Left ventricle myocardium inferior (tissue), 1 donor: ENCODE results near the gene ARHGEF19. TPM values are rescaled to one million over a fixed set of nuclear protein-coding genes. Genes with fewer than 3 reads are reported as not detected.

Source experiments
- DNase-seq: peaks from one replicate; pipeline ENCODE4 v3.0.0-alpha.2; 2020
- H3K27ac ChIP-seq: fragments of 200-600 bp; replicated peaks from 2 replicates; pipeline ENCODE4 v1.8.0; 2021
- H3K27me3 ChIP-seq: fragments of 200-600 bp; 2 replicates; pipeline ENCODE4 v1.8.0; 2021; ENCODE audit warnings: low read depth
- H3K36me3 ChIP-seq: fragments of 200-600 bp; 2 replicates; pipeline ENCODE4 v1.8.0; 2021
- H3K4me1 ChIP-seq: fragments of 200-600 bp; 2 replicates; pipeline ENCODE4 v1.8.0; 2021
- H3K4me3 ChIP-seq: fragments of 200-600 bp; 2 replicates; pipeline ENCODE4 v1.8.0; 2021; ENCODE audit warnings: mild to moderate bottlenecking, moderate library complexity
- H3K9me3 ChIP-seq: fragments of 200-600 bp; replicated peaks from 2 replicates; pipeline ENCODE4 v1.8.0; 2021
- intact Hi-C: fragments of 100-400 bp; cut with micrococcal nuclease; formaldehyde crosslinking; loops from one replicate; pipeline ENCODE4 v1.11.0; 2022
- total RNA-seq: library from RNA; stranded (reverse); fragmentation: NEBNext Ultra II Directional; extraction: Animal tissue kit (Norgen Biotek cat#: 25700); gene quantifications from one replicate; pipeline ENCODE4 v1.2.1, GENCODE V29; 2021
- TF ChIP-seq, protein P1 (sequence below): fragments of 200-600 bp; IDR thresholded peaks from 2 replicates; pipeline ENCODE4 v1.8.0; 2021; ENCODE audit warnings: antibody characterized with exemption, mild to moderate bottlenecking, borderline replicate concordance
- donor health status: DM: no; HTN: yes; CAD: no; lungs with severe emphysema.

Gene ARHGEF19
- total RNA-seq, 1 donor from 2014 or later: 2.2 TPM

DNA sequence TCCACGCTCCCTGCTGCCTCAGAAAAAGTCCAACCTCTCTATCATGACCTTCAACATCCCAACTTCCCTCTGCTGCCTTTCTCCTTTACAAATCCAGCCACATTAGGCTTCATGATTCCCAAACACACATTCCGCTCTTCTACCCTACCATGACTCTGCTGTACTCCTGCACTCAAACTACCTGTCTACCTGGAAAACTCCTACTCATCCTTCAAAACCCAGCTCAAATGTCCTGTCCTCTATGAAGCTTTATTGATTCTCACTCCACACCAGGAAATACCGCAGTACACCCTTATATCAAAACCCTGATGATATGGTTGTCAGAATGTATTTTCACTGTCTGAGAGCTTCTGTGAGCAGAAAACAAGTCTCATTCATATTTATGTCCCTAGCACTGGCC, 8.9 kb downstream of the ARHGEF19 start:
- Histone ChIP-seq H3K4me3 (no peak overlapping the region), H3K4me1 (peaks cover 20% of the 10 kb centered on the region), H3K9me3 (no peaks in the 10 kb centered on the region), H3K36me3 (peaks cover 5% of the 10 kb centered on the region), H3K27ac (no peak overlapping the region), H3K27me3 (no peaks in the 10 kb centered on the region)
- DNase-seq: no peak
- intact Hi-C loops: no loop called here
- TF ChIP-seq, protein P1, sequence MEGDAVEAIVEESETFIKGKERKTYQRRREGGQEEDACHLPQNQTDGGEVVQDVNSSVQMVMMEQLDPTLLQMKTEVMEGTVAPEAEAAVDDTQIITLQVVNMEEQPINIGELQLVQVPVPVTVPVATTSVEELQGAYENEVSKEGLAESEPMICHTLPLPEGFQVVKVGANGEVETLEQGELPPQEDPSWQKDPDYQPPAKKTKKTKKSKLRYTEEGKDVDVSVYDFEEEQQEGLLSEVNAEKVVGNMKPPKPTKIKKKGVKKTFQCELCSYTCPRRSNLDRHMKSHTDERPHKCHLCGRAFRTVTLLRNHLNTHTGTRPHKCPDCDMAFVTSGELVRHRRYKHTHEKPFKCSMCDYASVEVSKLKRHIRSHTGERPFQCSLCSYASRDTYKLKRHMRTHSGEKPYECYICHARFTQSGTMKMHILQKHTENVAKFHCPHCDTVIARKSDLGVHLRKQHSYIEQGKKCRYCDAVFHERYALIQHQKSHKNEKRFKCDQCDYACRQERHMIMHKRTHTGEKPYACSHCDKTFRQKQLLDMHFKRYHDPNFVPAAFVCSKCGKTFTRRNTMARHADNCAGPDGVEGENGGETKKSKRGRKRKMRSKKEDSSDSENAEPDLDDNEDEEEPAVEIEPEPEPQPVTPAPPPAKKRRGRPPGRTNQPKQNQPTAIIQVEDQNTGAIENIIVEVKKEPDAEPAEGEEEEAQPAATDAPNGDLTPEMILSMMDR: no peak

DNA sequence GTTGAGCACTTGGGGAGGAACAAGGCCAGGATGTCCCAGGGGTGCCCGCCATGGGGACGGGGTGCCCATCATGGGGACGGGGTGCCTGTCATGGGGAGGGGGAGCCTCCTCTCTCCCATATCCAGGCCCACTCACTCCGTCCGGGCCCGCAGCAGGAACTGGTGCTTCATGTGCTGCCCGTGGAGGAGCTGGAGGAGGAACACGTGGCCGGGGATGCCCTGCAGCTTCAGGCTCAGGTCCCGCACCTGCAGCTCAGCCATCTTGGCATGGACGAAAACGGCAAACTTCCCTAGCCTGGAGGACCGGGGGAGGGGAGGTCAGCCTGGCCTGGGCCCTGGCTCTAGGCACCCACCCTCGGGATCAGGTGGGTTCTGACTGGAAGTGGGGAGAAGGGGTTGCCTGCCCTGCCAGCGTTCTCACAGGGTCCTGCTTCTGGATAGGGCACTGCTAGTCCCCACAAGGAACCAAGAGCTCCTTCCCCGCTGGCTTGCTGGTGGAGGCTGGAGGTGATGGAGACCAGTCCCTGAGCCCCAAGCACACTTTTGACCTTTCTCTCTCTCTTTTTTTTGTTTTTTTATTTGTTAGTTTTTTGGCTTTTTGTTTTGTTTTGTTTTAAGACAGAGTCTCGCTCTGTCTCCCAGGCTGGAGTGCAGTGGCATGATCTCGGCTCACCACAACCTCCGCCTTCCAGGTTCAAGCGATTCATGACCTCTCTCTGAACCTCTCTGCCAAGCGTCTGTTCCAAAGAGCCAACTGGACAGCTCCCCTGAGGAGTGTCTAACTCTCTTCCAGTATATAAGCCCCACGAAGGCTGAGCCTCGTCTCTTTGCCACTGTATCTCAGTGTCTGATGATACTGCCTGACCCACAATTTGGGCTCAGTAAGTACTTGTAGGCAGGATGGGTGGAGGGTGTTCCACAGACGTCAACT, 9.9 kb downstream of the ARHGEF19 start:
- no peak overlapping the region for H3K4me3 ChIP-seq
- no peaks in the 10 kb centered on the region for H3K9me3 ChIP-seq
- H3K27me3 ChIP-seq: no peaks in the 10 kb centered on the region
- no peak overlapping the region for H3K27ac ChIP-seq
- peaks cover 18% of the 10 kb centered on the region for H3K4me1 ChIP-seq
- H3K36me3 ChIP-seq: peaks cover 5% of the 10 kb centered on the region
- TF ChIP-seq, protein P1: no peak
- DNase-seq: no peak
- intact Hi-C loops: no loop called here

DNA sequence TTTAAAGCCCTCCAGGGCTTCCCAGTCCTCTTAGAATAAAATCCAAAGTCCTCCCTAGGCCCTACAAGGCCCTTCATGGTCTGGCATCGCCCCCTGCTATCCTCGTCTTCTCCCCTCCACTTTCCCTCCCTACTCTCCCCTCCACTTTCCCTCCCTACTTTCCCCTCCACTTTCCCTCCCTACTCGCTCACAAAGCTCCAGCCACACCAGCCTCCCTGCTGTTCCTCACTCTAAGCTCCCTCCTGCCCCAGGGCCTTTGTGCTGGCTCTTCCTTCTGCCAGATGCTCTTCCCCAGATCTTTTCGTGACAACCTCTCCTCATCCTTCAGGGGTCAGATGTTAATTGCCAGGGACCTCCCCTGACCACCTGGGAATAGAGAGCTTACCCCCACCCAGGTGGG, 12.8 kb downstream of the ARHGEF19 start:
- Histone ChIP-seq H3K27ac (no peak overlapping the region), H3K9me3 (no peaks in the 10 kb centered on the region), H3K36me3 (peaks cover 5% of the 10 kb centered on the region), H3K4me3 (no peak overlapping the region), H3K27me3 (no peaks in the 10 kb centered on the region), H3K4me1 (no peaks in the 10 kb centered on the region)
- no peak for DNase-seq
- intact Hi-C loops: no loop called here
- TF ChIP-seq, protein P1: no peak

DNA sequence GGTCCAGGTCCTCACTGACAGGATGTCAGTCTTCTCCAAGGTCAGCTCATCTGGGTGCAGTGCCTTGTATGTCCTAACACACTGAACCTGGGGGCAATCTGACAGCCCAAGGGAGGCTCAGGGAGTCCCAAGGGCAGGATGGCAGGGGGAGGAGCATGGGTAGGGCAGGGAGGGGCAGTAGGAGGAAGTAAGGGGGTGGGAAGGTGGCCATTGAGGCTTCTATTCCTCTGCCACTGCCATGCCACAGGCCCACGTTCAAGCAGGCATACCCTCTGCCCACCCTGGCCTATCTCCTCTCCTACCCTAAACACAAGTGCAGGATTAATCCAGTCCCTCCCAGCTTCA, 13.3 kb downstream of the ARHGEF19 start:
- Histone ChIP-seq H3K36me3 (peaks cover 5% of the 10 kb centered on the region), H3K9me3 (no peaks in the 10 kb centered on the region), H3K27me3 (no peaks in the 10 kb centered on the region), H3K4me1 (no peaks in the 10 kb centered on the region), H3K4me3 (no peak overlapping the region), H3K27ac (no peak overlapping the region)
- no peak for DNase-seq
- intact Hi-C loops: no loop called here
- TF ChIP-seq, protein P1: no peak

DNA sequence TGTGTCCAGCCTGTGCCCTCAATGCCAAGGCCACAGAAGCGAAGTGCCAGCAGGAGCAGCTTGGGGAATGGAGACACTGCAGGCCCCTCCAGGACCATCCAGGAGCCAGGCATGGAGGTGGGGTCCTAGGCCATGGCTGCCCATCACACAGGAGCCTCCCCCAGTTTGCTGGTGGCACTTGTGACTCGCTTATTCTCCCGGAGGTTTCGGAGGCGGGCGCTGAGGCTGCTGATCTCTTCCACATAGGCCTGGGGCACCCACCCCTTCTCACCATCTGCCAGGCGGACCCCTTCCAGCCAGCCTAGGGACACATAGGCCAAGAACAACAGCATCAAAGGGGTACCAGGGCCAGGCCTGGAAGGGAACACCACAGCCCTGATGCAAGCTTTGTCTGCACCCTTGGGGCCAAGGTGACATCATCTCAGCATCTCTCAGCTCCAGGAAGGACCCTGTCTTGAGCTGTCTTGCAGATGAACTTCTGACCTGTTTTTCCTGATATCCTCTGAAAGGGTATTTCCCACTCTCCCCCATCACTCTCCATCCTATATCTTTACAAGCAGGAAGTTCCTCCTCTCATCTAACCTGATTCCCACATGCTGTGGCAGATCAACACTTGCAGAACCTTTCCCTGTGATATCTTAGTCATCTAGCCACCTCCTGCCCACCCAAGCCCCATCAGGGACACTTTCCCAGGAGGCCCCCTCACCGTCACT, 13.9 kb downstream of the ARHGEF19 start:
- Histone ChIP-seq H3K27ac (no peak overlapping the region), H3K9me3 (no peaks in the 10 kb centered on the region), H3K27me3 (no peaks in the 10 kb centered on the region), H3K36me3 (peaks cover 5% of the 10 kb centered on the region), H3K4me1 (no peaks in the 10 kb centered on the region), H3K4me3 (no peak overlapping the region)
- intact Hi-C loops: no loop called here
- TF ChIP-seq, protein P1: no peak
- no peak for DNase-seq
